Measurements from ENCODE around the gene PLGRKT.
"Not testable (repeated sequence)": the region's sequence is repeated elsewhere in the genome, so short reads cannot be mapped to it uniquely, and the experiment has no call there.

The PLGRKT gene

GRCh38 chr9:5430912-5431311, 6.8 kb downstream of the PLGRKT start:
- DNase-seq (ENCODE audit: low read depth) = no peak

- no peak for DNase-seq (ENCODE audit: low read depth)
These were observed 7.7 kb downstream of the PLGRKT start for GRCh38 chr9:5429873-5430564.

DNA sequence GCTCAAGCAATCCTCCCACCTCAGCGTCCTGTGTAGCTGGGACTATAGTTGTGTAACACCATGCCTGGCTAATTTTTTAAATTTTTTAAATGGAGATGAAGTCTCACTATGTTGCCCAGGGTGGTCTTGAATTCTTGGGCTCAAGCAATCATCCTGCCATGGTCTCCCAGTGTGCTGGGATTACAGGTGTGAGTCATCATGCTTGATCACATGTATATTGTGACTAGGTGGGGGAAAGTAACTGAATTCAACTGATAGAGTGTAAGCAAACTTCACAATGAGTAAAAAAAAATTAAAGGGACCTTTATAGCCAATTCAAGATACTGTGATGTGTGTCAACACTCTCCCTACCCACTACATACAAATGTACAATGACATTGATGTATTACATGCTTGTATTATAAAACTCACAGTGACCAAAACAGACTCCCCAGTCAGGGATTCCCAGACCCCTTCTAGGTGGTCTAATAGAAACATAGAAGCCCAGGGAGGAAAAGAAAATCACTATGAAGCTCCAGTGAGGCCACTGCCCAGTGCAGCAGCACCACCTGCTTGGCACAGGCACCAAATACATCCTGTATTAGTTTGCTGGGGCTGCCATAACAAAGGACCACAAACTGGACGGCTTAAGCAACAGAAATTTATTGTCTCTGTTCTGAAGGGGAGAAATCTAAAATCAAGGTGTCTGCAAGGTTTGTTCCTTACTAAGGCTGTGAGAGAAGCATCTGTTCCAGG, 8.8 kb downstream of the PLGRKT start:
- DNase-seq (ENCODE audit: low read depth) = no peak

DNA sequence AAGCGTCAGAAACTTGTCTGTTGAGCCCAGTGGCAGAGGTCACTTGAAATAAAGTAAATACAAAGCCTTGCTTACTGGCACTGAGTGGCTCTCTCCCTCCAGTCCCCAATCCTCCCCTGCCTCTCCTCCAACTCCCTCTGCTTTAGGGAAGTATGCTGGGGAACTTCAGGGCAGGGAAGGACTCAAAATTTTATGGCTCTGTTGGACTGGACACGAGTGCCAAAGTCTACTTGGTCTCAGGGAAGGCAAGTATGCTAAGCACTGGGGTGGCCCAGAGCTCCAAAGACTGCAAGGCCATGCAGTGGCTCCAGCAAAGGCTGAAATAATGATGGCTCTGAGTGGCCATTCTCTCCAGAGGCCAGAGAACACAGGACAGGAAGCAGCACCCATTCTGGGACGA, 9.6 kb downstream of the PLGRKT start:
- no peak for DNase-seq (ENCODE audit: low read depth)

DNA sequence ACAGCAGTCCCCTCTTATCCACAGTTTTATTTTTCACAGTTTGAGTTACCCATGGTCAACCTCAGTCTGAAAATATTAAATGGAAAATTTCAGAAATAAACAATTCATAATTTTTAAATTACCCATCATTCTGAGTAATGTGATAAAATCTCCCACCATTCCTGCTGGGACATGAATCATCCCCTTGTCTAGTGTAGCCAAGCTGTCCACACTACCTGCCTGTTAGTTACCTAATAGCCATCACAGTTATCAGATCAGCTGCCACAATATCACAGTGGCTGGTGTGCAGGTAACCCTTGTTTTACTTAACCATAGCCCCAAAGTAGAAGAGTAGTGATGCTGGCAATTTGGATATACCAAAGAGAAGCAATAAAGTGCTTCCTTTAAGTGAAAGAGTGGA, 10.7 kb downstream of the PLGRKT start:
- DNase-seq (ENCODE audit: low read depth) = no peak

DNA sequence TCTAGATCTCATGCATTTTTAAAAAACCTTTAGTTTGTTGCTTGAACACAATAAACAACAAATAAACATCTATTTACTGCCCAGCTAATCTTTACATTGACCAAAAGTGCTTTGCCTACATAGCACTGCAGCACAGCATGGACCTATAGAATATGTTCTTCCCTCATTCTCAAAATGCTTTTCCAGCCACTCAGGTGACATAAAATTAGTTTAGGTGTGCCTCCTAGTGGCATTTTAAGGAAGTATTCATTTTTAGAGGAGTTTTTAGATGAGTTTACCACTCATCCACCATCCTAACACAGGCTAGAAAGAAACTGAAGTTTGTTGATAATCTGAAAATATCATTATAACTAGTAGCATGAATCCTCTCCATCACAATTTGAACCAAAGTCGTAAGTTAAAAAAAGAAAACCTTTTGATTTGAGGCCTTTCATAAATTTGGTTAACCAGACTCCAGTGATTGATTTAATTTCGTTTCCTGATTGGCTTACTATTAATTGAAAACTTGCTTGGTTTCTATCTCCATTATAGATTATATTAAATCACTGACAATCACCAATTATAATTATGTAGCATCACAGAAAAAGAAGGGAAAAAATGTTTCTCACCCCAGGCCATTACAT, 12.6 kb downstream of the PLGRKT start:
- no peak for DNase-seq (ENCODE audit: low read depth)

GRCh38 chr9:5422276-5422675, 15.4 kb downstream of the PLGRKT start:
- no peak for DNase-seq (ENCODE audit: low read depth)

DNA sequence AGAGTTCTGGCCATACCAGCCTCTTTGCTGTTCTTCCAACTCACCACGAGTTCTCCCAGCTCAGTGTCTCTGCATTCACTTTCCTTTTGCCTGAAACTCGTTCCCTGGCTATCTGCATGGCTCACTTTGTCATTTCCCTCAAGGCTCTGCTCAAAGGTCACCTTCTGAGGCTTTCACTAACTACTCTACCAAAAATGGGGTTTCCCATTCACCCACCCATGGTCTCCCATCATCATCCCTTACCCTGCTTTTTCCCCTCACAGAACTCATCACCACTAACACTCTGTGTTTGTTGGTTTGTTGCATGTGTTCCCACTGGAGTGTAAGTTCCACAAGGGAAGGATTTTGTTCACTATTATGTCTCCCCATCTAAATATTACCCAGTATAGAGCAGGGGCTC, 16.6 kb downstream of the PLGRKT start:
- DNase-seq (ENCODE audit: low read depth) = no peak

GRCh38 chr9:5419987-5420386, 17.7 kb downstream of the PLGRKT start:
- no peak for DNase-seq (ENCODE audit: low read depth)

DNA sequence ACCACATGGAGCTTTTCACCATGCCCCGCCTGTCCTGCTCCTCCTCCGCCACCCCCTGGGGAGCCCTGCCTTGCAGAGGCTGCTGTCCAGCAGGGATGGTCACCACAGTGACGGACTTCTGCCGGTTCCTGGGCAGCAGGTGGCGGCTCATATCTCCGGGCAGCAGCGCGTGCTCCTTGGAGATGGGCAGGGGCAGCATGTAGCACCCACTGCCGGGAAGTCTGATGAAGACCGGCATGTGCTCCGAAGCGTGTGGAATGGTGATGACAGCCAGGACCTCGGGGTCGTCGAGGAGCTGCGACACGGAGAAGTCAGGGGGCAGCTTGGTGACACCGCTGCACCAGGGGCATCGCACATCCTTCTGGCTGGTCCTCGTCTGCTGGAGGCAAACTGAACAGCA, 19.2 kb downstream of the PLGRKT start:
- DNase-seq (ENCODE audit: low read depth) = no peak

GRCh38 chr9:5416953-5417352, 20.8 kb downstream of the PLGRKT start:
- no peak for DNase-seq (ENCODE audit: low read depth)

GRCh38 chr9:5408596-5408995, 29.1 kb downstream of the PLGRKT start:
- DNase-seq (ENCODE audit: low read depth) = no peak

- no peak for DNase-seq (ENCODE audit: low read depth)
These were observed 35.5 kb downstream of the PLGRKT start for GRCh38 chr9:5402217-5402616.

GRCh38 chr9:5397547-5397946, 40.2 kb downstream of the PLGRKT start:
- not testable (repeated sequence) for DNase-seq (ENCODE audit: low read depth)

GRCh38 chr9:5395428-5395827, 42.3 kb downstream of the PLGRKT start:
- DNase-seq (ENCODE audit: low read depth) = no peak

- DNase-seq (ENCODE audit: low read depth) = not testable (repeated sequence)
These were observed 43.7 kb downstream of the PLGRKT start for GRCh38 chr9:5393976-5394375.

GRCh38 chr9:5393497-5393896, 44.2 kb downstream of the PLGRKT start:
- no peak for DNase-seq (ENCODE audit: low read depth)

DNA sequence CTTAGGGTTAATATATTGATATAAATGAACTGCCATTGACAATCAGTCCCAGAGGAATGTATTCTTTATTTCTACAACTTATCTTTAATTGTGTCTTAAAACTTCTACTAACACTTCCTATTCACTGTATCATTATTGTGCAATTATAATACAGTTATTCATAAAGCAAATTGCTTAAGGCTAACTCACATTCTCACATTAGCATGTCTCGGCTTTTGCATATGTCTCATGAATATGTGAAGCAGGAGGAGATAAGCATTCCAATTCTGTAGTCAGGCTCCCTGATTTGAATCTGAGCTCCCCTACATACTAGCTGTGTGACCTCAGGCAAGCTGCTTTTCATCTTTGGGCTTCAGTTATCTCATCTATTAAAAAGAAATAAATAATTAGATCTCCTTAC, 45.4 kb downstream of the PLGRKT start:
- no peak for DNase-seq (ENCODE audit: low read depth)

- DNase-seq (ENCODE audit: low read depth) = no peak
These were observed 48.5 kb downstream of the PLGRKT start for GRCh38 chr9:5389109-5389732.

DNA sequence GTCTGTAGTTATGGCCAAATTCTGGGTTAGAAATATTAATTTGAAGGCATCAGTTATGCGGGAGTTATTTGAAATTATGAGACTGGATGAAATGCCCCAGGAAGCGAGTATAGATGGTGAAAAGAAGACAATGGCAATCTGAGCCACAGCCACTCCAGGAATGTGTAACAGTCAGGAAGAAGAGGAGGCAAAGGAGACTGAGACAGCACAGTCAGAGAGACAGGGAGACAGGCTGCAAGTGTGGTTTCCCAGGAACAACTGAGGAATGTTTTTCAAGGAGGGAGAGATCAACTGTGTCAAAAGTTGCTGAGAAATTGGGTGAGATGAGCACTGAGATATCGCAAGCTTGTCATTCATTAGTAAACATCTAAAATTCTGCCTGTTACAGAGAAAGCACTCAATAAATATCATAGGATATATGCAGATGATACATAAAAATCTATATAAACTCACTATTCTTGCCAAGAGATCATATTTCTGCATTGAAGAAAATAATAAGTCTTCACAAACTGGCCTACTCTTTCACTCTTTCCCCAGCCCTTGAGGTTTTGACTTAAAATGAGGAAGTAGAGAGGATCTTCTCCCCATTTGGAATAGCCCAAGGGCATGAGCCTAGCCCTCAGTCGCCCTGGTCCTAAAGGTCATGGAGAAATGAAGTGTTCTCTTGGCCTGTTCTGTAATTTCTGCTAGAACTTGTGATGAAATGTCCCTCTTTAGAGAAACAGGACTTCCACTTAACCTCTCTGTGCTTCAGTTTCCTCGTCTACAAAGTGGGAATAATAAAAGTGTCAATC, 49.5 kb downstream of the PLGRKT start:
- no peak for DNase-seq (ENCODE audit: low read depth)

- DNase-seq (ENCODE audit: low read depth) = no peak
These were observed 53.3 kb downstream of the PLGRKT start for GRCh38 chr9:5384436-5384835.

DNA sequence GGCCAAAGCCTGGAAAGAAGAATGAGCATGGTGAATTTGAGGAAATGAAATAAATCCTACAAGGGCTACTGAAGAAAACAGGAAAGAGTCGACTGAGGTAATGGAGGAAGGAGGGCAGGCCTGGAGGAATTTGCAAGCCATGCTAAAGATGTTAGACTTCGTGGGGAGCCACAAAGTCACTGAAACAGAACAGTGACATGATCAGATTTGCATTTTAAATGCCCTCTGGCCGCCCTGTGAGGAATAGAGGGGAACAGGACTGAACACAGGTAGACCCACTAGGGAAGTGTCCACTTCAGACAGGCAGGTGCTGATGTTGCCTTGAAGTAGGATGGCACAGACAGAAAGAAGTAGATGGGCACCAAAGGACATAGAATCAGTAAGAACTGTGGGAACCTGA, 55.2 kb downstream of the PLGRKT start:
- DNase-seq (ENCODE audit: low read depth) = no peak
